SU-DHL-6 (cell line): ENCODE measurements around the gene ETDA.

Source experiments
- EZH2phosphoT487 ChIP-seq: fragments of 200-600 bp; sonication (generic), shearing (Covaris generic); conservative IDR thresholded peaks from 2 replicates; pipeline ENCODE4 v1.6.1; 2018; ENCODE audit warnings: mild to moderate bottlenecking, antibody characterized with exemption, low read length, moderate library complexity, mixed read lengths
- TF ChIP-seq, protein P1 (sequence below): fragments of 200-600 bp; sonication (generic); IDR thresholded peaks from one replicate; pipeline ENCODE4 v1.5.1; 2017; ENCODE audit warnings: antibody characterized with exemption, mild to moderate bottlenecking, low read length, moderate library complexity; ENCODE audit not compliant: insufficient read depth, poor library complexity, severe bottlenecking

DNA sequence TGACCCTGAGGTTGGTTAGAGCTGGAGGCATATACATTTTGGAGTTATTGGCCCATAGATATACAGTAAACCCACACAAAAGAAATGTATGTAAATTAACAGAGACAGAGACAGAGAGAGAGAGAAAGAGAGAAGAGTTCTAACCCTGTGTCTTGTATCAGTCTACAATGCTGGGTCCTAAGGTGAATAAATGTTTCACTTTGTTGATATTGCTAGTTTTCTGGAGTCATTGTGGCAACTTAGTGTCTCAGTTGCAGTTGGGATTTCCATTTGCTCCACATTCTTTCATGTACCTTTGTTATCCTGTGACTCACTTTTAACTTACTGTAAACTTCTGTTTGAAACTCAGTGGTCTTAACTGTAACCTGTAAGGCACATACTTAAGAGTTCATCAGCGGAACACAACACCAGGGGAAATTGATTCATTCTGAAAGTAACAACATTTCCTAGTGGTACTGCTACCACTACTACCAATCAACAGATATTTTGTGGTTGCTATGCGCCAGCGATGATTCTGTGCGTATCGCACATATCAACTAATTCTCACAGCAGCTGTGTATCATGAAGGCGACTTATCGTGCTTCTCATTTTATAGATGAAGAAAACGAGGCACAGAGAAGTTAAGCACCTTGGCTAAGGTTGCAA is 38.5 kb upstream of the ETDA start:
- TF ChIP-seq, protein P1, sequence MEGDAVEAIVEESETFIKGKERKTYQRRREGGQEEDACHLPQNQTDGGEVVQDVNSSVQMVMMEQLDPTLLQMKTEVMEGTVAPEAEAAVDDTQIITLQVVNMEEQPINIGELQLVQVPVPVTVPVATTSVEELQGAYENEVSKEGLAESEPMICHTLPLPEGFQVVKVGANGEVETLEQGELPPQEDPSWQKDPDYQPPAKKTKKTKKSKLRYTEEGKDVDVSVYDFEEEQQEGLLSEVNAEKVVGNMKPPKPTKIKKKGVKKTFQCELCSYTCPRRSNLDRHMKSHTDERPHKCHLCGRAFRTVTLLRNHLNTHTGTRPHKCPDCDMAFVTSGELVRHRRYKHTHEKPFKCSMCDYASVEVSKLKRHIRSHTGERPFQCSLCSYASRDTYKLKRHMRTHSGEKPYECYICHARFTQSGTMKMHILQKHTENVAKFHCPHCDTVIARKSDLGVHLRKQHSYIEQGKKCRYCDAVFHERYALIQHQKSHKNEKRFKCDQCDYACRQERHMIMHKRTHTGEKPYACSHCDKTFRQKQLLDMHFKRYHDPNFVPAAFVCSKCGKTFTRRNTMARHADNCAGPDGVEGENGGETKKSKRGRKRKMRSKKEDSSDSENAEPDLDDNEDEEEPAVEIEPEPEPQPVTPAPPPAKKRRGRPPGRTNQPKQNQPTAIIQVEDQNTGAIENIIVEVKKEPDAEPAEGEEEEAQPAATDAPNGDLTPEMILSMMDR, result no peak
- no peak for TF ChIP-seq EZH2phosphoT487
